ENCODE data around the gene SCD5.

SCD5 gene

GRCh38 chr4:82584931-82585330 lies 213.7 kb downstream of the SCD5 start:
- no peak for DNase-seq

GRCh38 chr4:82583897-82584587 lies 214.6 kb downstream of the SCD5 start:
- DNase-seq, result no peak

GRCh38 chr4:82579932-82580331 lies 218.7 kb downstream of the SCD5 start:
- DNase-seq, result no peak
